Activated CD4-positive, alpha-beta memory T cell treated with anti-CD3 and anti-CD28 coated beads for 36 hours (primary cell): ENCODE data around the gene ILDR2. TPM values are rescaled to one million over a fixed set of nuclear protein-coding genes. Genes with fewer than 3 reads are reported as not detected.
A peak's percentile ranks its signal among the peaks of the same experiment; 100 is the strongest.

Source experiments
- CTCF ChIA-PET: fragments of 350-600 bp; sonication (Branson Sonifier 250); formaldehyde crosslinking; loops from one replicate; lab custom pipeline; 2021; ENCODE audit warnings: antibody characterized with exemption, inconsistent platforms; lab: Charles Lee
- POLR2A ChIA-PET: fragments of 350-600 bp; sonication (Branson Sonifier 250); formaldehyde crosslinking; loops from one replicate; lab custom pipeline; 2021; ENCODE audit warnings: antibody characterized with exemption; lab: Charles Lee
- DNase-seq: peaks from one replicate; pipeline ENCODE4 v3.0.0-alpha.2; 2020
- H3K27ac Mint-ChIP-seq: one replicate; pipeline ENCODE4 v1.8.0; 2021; ENCODE audit warnings: mixed read lengths
- H3K27me3 Mint-ChIP-seq: one replicate; pipeline ENCODE4 v1.8.0; 2021; ENCODE audit warnings: mixed read lengths
- H3K36me3 Mint-ChIP-seq: one replicate; pipeline ENCODE4 v1.8.0; 2021; ENCODE audit warnings: mixed read lengths
- H3K4me1 Mint-ChIP-seq: one replicate; pipeline ENCODE4 v1.8.0; 2021; ENCODE audit warnings: low read depth, mixed read lengths
- H3K4me3 Mint-ChIP-seq: one replicate; pipeline ENCODE4 v1.8.0; 2021; ENCODE audit warnings: mild to moderate bottlenecking, mixed read lengths
- H3K9me3 Mint-ChIP-seq: one replicate; pipeline ENCODE4 v1.8.0; 2021; ENCODE audit warnings: mixed read lengths
- intact Hi-C: fragments of 100-400 bp; cut with micrococcal nuclease; formaldehyde crosslinking; loops from one replicate; pipeline ENCODE4 v1.15.1; 2023
- total RNA-seq, 2 experiments: library from RNA; stranded (reverse); gene quantifications; one replicate each; pipeline ENCODE4 v1.2.3, GENCODE V29; 2021

ILDR2 gene
- total RNA-seq, 2 experiments from 2014 or later, result 12.5 to 13.0 TPM

DNA sequence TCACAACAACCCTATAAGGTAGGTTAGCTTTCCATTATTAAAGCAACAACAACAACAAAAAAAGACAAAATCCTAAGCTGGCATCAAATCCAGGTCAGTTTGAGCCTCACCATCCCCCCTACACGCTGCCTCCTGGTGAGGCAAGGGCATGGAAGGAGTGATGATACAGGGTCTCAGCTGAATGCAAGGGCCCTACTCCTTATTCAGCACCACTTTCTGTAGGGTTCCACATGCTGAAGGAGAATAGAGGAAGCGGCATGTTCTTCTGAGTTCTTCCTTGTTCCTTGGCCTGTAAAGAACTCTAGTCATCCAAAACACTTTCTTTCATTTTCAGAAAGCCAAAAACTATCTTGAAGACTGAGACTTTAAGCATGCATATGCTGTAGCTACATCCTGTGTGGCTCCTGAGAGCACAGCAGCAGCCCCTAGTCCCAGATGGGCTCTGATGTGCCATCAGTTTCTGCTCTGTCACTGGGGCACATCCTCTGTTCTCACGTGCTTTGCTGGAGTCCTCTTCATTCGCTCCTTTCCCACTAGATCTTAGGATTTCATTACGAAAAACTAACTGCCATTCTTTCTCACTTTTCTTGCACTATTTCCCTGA lies 6.2 kb downstream of the ILDR2 start:
- POLR2A ChIA-PET, result no interaction called here
- H3K36me3 Mint-ChIP-seq, result no peaks in the 10 kb centered on the region
- H3K9me3 Mint-ChIP-seq, result no peaks in the 10 kb centered on the region
- peak; percentile 19 for DNase-seq
- intact Hi-C loops, result no loop called here
- no peak overlapping the region for H3K27ac Mint-ChIP-seq
- H3K4me1 Mint-ChIP-seq, result peaks cover 43% of the 10 kb centered on the region
- peaks cover 28% of the 10 kb centered on the region for H3K27me3 Mint-ChIP-seq
- CTCF ChIA-PET, result interaction anchor here (0.5 to 5.5 kb wide), 4 partner anchors 9 to 90 kb away, joined by 3 to 28 read pairs (median 4); no protein-coding TSS in a partner anchor
- H3K4me3 Mint-ChIP-seq, result no peak overlapping the region

DNA sequence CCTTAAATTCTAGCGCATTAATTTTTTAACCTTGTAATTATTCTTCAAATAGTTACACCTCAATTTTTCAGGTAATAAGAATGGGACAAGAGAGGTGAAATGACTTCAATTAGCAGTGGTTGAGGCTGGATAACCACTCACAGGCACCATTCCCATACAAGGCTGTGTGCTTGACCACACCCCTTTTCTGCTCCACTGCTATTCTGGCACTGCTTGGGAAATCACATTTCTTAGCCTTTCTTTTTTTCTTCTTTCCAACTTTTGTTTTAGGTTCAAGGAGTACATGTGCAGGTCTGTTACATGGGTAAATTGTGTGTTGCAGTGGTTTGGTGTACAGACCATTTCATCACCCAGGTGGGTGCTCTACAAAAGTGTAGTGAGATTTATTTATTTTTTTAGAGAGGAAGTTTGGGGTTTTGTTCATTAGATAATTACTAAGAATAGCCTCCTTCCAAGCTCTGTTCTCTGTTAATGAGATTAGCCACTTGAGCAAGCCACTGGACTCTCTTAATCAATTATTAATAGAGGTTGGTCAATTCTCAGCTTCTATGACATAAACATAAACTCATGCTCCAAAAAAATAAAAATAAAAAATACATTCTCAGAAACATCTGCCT lies 14.4 kb downstream of the ILDR2 start:
- no peaks in the 10 kb centered on the region for H3K36me3 Mint-ChIP-seq
- no peak overlapping the region for H3K27ac Mint-ChIP-seq
- H3K27me3 Mint-ChIP-seq, result peaks cover 6% of the 10 kb centered on the region
- ChIA-PET CTCF (no interaction called here), POLR2A (no interaction called here)
- H3K4me1 Mint-ChIP-seq, result no peaks in the 10 kb centered on the region
- DNase-seq, result no peak
- H3K4me3 Mint-ChIP-seq, result no peak overlapping the region
- intact Hi-C loops, result no loop called here
- H3K9me3 Mint-ChIP-seq, result no peaks in the 10 kb centered on the region

DNA sequence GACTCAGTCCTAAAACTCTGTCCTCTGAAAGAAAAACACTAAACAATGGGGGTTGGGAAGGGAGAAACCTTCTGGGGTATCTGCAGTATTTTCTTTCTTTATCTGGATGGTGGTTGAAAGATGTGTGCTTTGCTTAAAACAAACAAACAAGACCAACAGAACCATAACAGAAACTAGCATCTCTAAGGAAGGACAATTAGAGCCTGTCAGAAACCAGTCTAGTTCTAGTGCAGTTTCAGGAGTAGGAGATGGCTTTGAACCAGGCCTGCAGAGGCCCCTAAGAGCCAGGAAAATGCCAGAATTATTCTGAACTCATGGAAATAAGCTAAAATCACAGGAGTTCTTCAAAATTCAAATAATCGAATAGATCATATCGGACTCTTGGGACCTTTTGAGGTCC lies 18.5 kb downstream of the ILDR2 start:
- Mint-ChIP-seq H3K4me3 (no peak overlapping the region), H3K27me3 (peaks cover 6% of the 10 kb centered on the region), H3K27ac (no peak overlapping the region), H3K4me1 (peaks cover 16% of the 10 kb centered on the region), H3K9me3 (no peaks in the 10 kb centered on the region), H3K36me3 (peaks cover 3% of the 10 kb centered on the region)
- DNase-seq, result no peak
- intact Hi-C loops, result no loop called here
- ChIA-PET CTCF (no interaction called here), POLR2A (no interaction called here)

DNA sequence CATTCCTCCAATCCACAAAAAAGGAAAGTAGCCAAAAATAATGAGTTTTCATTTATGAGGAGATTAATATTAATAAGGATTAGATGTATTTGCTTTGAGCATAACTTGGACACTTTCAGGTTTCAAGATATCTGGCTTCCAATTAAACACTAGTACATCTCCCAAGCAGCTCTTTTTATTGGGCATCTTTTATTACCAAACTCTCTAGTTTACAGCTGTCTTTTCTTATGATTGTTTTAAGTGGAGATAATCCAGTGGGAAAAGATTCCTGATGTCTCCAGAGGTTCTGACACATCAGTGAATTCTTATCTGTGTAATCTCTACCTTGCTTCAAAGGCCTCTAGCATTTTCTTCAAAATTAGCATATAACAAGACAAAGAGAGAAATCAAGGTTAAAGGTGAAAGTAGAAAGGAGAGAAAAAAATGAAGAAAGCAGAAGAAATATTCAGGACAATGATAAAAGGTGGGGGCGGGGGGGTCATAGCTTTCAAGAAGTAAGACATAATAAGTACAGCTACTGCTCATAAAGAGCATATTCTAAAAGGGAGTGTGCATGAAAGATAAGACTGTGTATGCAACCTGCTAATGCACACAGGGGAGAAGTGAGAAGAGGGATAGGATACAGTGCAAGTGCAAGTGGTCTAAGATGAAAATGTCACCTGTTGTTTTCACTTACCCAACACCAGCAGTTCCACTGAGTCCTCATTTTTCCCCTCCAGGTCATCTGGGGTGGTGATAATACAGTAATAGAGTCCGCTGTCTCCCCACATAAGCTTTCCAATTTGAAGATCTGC lies 19.1 kb downstream of the ILDR2 start:
- peaks cover 16% of the 10 kb centered on the region for H3K4me1 Mint-ChIP-seq
- no peak overlapping the region for H3K27ac Mint-ChIP-seq

DNA sequence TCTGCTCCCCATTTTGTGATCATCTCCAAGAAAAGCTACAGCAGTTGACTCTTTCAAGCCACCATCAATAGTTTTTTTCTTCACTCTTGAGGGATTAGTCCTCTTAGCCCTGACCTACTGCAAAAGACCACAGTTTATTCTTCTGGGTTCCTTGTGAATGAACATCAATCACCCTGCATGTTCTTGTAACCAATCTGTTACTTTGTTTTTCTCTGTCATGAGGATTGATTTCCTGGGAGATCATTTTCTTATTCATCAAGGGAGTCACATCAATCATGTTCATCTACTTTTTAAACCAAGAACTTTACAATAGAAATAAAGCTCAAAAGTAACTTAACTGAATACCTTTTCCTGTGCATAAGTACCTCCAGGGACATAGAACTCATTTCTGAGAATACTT lies 21.8 kb downstream of the ILDR2 start:
- CTCF ChIA-PET, result no interaction called here
- no peak for DNase-seq

More for the DNA sequence above, 19.1 kb downstream of the ILDR2 start:
- DNase-seq, result no peak
- POLR2A ChIA-PET, result no interaction called here
- Mint-ChIP-seq H3K4me3 (no peak overlapping the region), H3K36me3 (peaks cover 3% of the 10 kb centered on the region), H3K9me3 (no peaks in the 10 kb centered on the region), H3K27me3 (peaks cover 6% of the 10 kb centered on the region)
- intact Hi-C loops, result no loop called here
- CTCF ChIA-PET, result no interaction called here

DNA sequence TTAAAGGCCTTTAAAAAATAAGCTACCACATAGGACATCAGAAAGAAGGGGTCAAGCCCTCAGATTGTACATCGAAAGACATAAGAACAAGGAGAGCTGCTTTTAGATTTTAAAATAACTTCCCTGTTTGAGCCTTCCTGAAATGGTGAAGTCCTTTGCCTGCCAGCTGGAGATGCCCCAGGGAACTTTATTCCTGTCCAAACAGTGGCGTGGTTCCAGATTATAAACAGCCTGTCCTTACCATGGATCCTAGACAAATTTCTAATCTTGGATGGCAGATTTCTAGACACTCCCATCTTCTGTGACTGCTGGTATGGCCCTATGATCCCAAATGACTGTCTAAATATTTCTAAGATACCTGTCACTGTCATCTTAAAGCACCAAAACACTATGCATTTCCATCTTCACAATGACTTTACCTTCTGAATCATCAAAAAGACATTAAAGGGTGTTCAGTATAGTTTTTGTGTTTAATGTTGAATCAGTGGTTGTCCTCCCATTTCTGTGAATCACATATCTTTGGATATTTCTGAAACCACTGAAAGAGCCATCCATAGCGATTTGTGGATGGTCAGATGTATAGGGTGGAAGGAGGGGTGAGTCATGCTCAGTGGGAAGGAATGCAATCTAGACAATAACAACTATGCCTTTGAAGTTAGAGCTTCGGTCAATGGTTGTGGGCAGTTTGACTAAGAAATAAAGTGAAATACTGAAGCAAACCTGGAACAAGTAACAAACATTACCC lies 23.2 kb downstream of the ILDR2 start:
- Mint-ChIP-seq H3K27ac (no peak overlapping the region), H3K27me3 (peaks cover 10% of the 10 kb centered on the region), H3K4me3 (no peak overlapping the region), H3K9me3 (no peaks in the 10 kb centered on the region), H3K36me3 (peaks cover 3% of the 10 kb centered on the region), H3K4me1 (peaks cover 21% of the 10 kb centered on the region)
- ChIA-PET POLR2A (interaction anchor here (0.9 to 1.0 kb wide), 2 partner anchors 22 to 47 kb away, joined by 3 to 5 read pairs; no protein-coding TSS in a partner anchor), CTCF (interaction anchor here (1.0 kb wide), 2 partner anchors 21 to 42 kb away, joined by 3 to 5 read pairs; no protein-coding TSS in a partner anchor)
- intact Hi-C loops, result loop anchor here (1.0 to 2.0 kb wide), 3 partner anchors 19 to 47 kb away; no protein-coding TSS in a partner anchor
- peak; percentile 13 for DNase-seq

More for the DNA sequence above, 21.8 kb downstream of the ILDR2 start:
- no peaks in the 10 kb centered on the region for H3K9me3 Mint-ChIP-seq
- peaks cover 3% of the 10 kb centered on the region for H3K36me3 Mint-ChIP-seq
- no peaks in the 10 kb centered on the region for H3K27me3 Mint-ChIP-seq
- POLR2A ChIA-PET, result no interaction called here
- intact Hi-C loops, result loop anchor here (2.0 kb wide), 1 partner anchor 33 kb away; no protein-coding TSS in a partner anchor
- no peak overlapping the region for H3K27ac Mint-ChIP-seq
- no peak overlapping the region for H3K4me3 Mint-ChIP-seq
- peaks cover 16% of the 10 kb centered on the region for H3K4me1 Mint-ChIP-seq

DNA sequence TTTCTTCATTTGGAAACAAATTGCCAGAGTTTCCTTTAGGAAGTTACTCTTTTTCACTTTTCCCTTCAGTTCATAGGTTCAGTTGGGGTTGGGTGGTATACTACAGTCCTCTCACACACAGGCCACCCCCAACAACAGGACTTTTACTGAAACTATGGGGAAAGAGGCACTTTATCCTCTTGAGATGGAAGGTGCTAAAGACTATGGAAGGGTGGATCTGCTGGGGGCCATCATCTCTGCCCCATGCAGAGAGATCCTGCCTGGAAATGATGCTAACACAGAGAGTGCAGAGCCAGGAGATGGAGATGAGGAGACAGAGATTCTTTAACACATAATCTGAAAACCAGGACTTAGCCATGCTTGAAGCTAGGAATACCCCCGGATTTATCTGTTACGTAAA lies 24.3 kb downstream of the ILDR2 start:
- ChIA-PET CTCF (no interaction called here), POLR2A (no interaction called here)
- Mint-ChIP-seq H3K36me3 (peaks cover 3% of the 10 kb centered on the region), H3K4me1 (peaks cover 23% of the 10 kb centered on the region), H3K27ac (no peak overlapping the region), H3K27me3 (peaks cover 17% of the 10 kb centered on the region), H3K4me3 (no peak overlapping the region), H3K9me3 (no peaks in the 10 kb centered on the region)
- intact Hi-C loops, result no loop called here
- DNase-seq, result no peak

DNA sequence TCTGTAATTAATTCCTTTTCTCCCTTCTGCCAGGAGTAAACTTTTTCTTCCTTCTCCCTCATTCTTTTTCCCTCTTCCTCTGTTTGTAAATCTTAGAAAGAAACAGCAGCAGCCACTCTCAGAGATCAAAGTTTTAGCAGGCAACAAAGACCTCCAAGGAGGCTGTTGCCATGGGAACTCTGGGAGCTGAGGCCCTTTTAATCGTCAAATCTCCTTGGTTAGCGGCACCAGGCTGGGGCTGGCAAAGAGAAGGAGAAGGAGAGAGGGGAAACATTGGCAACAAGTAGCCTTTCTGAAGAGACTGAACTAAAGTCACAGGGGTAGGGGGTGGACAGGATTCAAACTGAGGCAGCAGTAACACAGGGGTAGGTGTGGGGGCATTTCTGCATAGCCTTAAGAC lies 25.2 kb downstream of the ILDR2 start:
- Mint-ChIP-seq H3K4me3 (no peak overlapping the region), H3K9me3 (no peaks in the 10 kb centered on the region), H3K4me1 (peaks cover 23% of the 10 kb centered on the region), H3K27me3 (peaks cover 20% of the 10 kb centered on the region), H3K36me3 (peaks cover 3% of the 10 kb centered on the region), H3K27ac (no peak overlapping the region)
- ChIA-PET POLR2A (no interaction called here), CTCF (interaction anchor here (2.0 to 2.3 kb wide), 2 partner anchors 40 to 109 kb away, joined by 7 to 8 read pairs; no protein-coding TSS in a partner anchor)
- intact Hi-C loops, result no loop called here
- no peak for DNase-seq

DNA sequence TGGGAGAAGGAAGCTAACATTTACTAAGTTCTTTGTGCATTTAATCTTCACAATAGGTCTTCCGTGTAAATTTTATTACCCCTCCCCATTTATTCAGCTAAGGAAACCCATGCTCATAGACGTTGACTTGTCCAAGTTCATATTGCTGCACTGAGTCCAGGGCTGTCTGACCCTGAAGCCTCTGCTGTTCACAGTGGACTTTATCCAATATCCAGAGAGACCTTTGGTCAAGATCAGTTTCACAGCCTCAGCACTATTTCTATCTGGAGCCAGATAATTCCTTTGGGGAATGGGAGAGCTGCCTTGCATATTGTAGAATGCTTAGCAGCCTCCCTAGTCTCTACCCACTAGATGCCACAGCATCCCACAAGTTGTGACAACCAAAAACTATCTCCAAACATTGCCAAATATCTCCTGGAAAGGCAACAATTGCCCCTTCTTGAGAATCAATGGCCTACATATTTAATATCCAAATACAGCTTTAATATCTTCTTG lies 26.4 kb downstream of the ILDR2 start:
- peaks cover 20% of the 10 kb centered on the region for H3K27me3 Mint-ChIP-seq
- intact Hi-C loops, result no loop called here

DNA sequence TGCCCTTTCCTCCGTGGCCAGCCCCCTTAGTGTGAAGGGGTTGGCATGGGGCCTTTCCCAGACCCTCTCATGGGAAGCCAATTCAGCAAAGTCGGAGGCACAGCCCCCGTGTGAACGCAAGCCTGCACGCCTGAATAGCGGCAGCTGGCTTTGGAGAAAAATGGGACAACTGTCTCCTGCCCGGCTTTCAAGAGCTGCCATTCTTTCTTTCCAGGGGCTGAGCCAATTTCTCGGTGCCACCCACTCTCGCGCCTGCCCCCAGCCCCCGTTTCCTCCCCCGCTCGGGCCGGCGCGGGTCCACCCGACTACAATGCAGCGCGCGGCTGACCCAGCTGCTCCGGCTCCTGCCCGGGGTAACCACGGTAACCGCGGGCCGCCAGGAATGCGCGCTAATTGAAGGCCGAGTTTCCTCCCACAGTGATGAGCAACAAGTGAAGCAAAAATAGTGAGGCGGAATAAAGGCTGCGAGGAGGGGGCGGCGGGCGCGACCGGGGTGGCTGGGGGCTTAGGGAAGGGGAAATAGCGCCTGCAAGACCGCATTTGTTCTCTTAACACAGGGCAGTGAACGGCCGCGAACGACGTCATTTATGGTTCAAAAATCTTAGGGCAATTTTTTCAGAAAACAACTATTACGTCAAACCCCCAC lies 27.8 kb downstream of the ILDR2 start:
- Mint-ChIP-seq H3K36me3 (no peaks in the 10 kb centered on the region), H3K4me1 (peaks cover 18% of the 10 kb centered on the region), H3K27me3 (peaks cover 20% of the 10 kb centered on the region), H3K9me3 (no peaks in the 10 kb centered on the region), H3K27ac (no peak overlapping the region), H3K4me3 (no peak overlapping the region)
- intact Hi-C loops, result no loop called here
- ChIA-PET POLR2A (no interaction called here), CTCF (interaction anchor here (2.3 kb wide), 1 partner anchor 112 kb away, joined by 7 read pairs; no protein-coding TSS in a partner anchor)
- DNase-seq, result peak; percentile 11

More for the DNA sequence above, 26.4 kb downstream of the ILDR2 start:
- Mint-ChIP-seq H3K27ac (no peak overlapping the region), H3K4me3 (no peak overlapping the region), H3K36me3 (no peaks in the 10 kb centered on the region), H3K9me3 (no peaks in the 10 kb centered on the region), H3K4me1 (peaks cover 28% of the 10 kb centered on the region)
- ChIA-PET CTCF (interaction anchor here (1.4 to 2.3 kb wide), 3 partner anchors 12 to 110 kb away, joined by 3 to 8 read pairs (median 7); no protein-coding TSS in a partner anchor), POLR2A (no interaction called here)
- DNase-seq, result no peak
